ENCODE data around the gene PRR5.

- TF ChIP-seq YY1 (IDR thresholded peaks at IDR 0.05; ENCODE audit: insufficient read depth, insufficient read length) (no peak), ZNF274 (IDR thresholded peaks at IDR 0.05; ENCODE audit: low read depth, low read length) (no peak), SUZ12 (IDR thresholded peaks at IDR 0.05; ENCODE audit: extremely low read depth, insufficient read depth, insufficient read length) (no peak)
These were observed 17.8 kb downstream of the PRR5 start for GRCh38 chr22:44719586-44720368.
